IMR-90 (cell line): ENCODE measurements around the gene TEPSIN. TPM values are rescaled to one million over a fixed set of nuclear protein-coding genes. Genes with fewer than 3 reads are reported as not detected.

Experiments used
- ATAC-seq: fragments of 200-7000 bp; cut with Tn5 transposase; 2 replicates; pipeline ENCODE4 v1.9.1; 2020; ENCODE audit warnings: low read depth, mild to moderate bottlenecking, moderate library complexity
- BruUV-seq: library from RNA; stranded (reverse); fragments of 400-500 nt; replicated peaks from 2 replicates; lab custom pipeline; 2021; lab: Mats Ljungman, UMichigan
- CTCF ChIA-PET: fragments of 300-600 bp; formaldehyde crosslinking; extraction: SDS; loops from one replicate; lab custom pipeline; 2021; ENCODE audit warnings: antibody characterized with exemption; lab: Yijun Ruan, JAX
- POLR2A ChIA-PET: fragments of 300-600 bp; sonication (Branson Sonifier 250); formaldehyde crosslinking; loops from one replicate; lab custom pipeline; 2022; ENCODE audit warnings: antibody characterized with exemption; ENCODE audit not compliant: unreplicated experiment; lab: Charles Lee
- DNase-seq: peaks from one replicate; pipeline ENCODE4 v3.0.0; 2013
- H2AFZ ChIP-seq: replicated peaks from 2 replicates; pipeline ENCODE3; 2013; ENCODE audit warnings: low read length, mild to moderate bottlenecking; ENCODE audit not compliant: poor library complexity
- H2AK5ac ChIP-seq: 2 replicates; pipeline ENCODE4 v1.6.1; 2013; ENCODE audit warnings: low read depth, low read length, inconsistent platforms
- H2AK9ac ChIP-seq: replicated peaks from 2 replicates; pipeline ENCODE3; 2013; ENCODE audit warnings: mild to moderate bottlenecking, low read depth, low read length, moderate library complexity; ENCODE audit not compliant: poor library complexity
- H2BK120ac ChIP-seq: 2 replicates; pipeline ENCODE4 v1.6.1; 2013; ENCODE audit warnings: low read depth, low read length, inconsistent platforms
- H2BK15ac ChIP-seq: 3 replicates; pipeline ENCODE4 v1.6.1; 2013; ENCODE audit warnings: low read depth, low read length, inconsistent platforms
- H2BK20ac ChIP-seq: 2 replicates; pipeline ENCODE4 v1.6.1; 2013; ENCODE audit warnings: low read depth, mild to moderate bottlenecking, inconsistent platforms, low read length, moderate library complexity
- H2BK5ac ChIP-seq: 2 replicates; pipeline ENCODE4 v1.6.1; 2013; ENCODE audit warnings: mild to moderate bottlenecking, low read depth, low read length, inconsistent platforms; ENCODE audit not compliant: poor library complexity, severe bottlenecking
- H3K14ac ChIP-seq: replicated peaks from 2 replicates; pipeline ENCODE4 v1.6.1; 2013; ENCODE audit warnings: low read depth, low read length, inconsistent platforms
- H3K18ac ChIP-seq: 2 replicates; pipeline ENCODE4 v1.6.1; 2013; ENCODE audit warnings: low read depth, low read length, control low read depth
- H3K23ac ChIP-seq: 2 replicates; pipeline ENCODE4 v1.6.1; 2013; ENCODE audit warnings: low read depth, low read length, inconsistent platforms
- H3K27ac ChIP-seq: 2 replicates; pipeline ENCODE4 v1.5.1; 2013; ENCODE audit warnings: mild to moderate bottlenecking, control low read depth, low read length; ENCODE audit not compliant: insufficient read depth
- H3K27me3 ChIP-seq: 2 replicates; pipeline ENCODE4 v1.6.1; 2013; ENCODE audit warnings: low read length; ENCODE audit not compliant: control insufficient read depth, insufficient read depth
- H3K36me3 ChIP-seq: 2 replicates; pipeline ENCODE4 v1.6.1; 2013; ENCODE audit warnings: low read length, mixed read lengths; ENCODE audit not compliant: control insufficient read depth, insufficient read depth
- H3K4ac ChIP-seq: 2 replicates; pipeline ENCODE4 v1.6.1; 2013; ENCODE audit warnings: low read depth, low read length, inconsistent platforms
- H3K4me1 ChIP-seq: 2 replicates; pipeline ENCODE4 v1.6.1; 2013; ENCODE audit warnings: low read length, mixed read lengths; ENCODE audit not compliant: control insufficient read depth, insufficient read depth
- H3K4me2 ChIP-seq: 2 replicates; pipeline ENCODE4 v1.6.1; 2013; ENCODE audit warnings: low read depth, mild to moderate bottlenecking, control low read depth, low read length, moderate library complexity
- H3K4me3 ChIP-seq: 2 replicates; pipeline ENCODE4 v1.5.1; 2013; ENCODE audit warnings: low read depth, mild to moderate bottlenecking, control low read depth, low read length, moderate library complexity; ENCODE audit not compliant: insufficient read depth
- H3K56ac ChIP-seq: 2 replicates; pipeline ENCODE4 v1.6.1; 2013; ENCODE audit warnings: low read length, inconsistent platforms; ENCODE audit not compliant: insufficient read depth; ENCODE audit errors: extremely low read depth
- H3K79me1 ChIP-seq, 2 experiments: 2 replicates each; pipeline ENCODE4 v1.6.1; 2013; ENCODE audit warnings: low read length in 2 of 2, inconsistent platforms in 1 of 2, low read depth in 1 of 2
- H3K9ac ChIP-seq: 2 replicates; pipeline ENCODE4 v1.6.1; 2013; ENCODE audit warnings: low read depth, low read length, control low read depth
- H3K9me1 ChIP-seq: 2 replicates; pipeline ENCODE4 v1.6.1; 2013; ENCODE audit warnings: low read length, inconsistent platforms; ENCODE audit not compliant: insufficient read depth
- H3K9me3 ChIP-seq: 2 replicates; pipeline ENCODE4 v1.6.1; 2013; ENCODE audit warnings: low read length; ENCODE audit not compliant: control insufficient read depth, insufficient read depth
- H4K20me1 ChIP-seq: 2 replicates; pipeline ENCODE4 v1.6.1; 2013; ENCODE audit warnings: low read length, inconsistent platforms; ENCODE audit not compliant: insufficient read depth
- H4K5ac ChIP-seq: 2 replicates; pipeline ENCODE4 v1.6.1; 2013; ENCODE audit warnings: mild to moderate bottlenecking, low read depth, low read length, control low read depth
- H4K8ac ChIP-seq, 2 experiments: 2 replicates each; pipeline ENCODE4 v1.6.1; 2013; ENCODE audit warnings: low read depth in 2 of 2, low read length in 2 of 2, control low read depth in 1 of 2, inconsistent platforms in 1 of 2
- H4K91ac ChIP-seq: 2 replicates; pipeline ENCODE4 v1.6.1; 2013; ENCODE audit warnings: low read depth, low read length, inconsistent platforms; ENCODE audit not compliant: insufficient read depth
- BHLHE40 ChIP-seq: fragments of 150-350 bp; IDR thresholded peaks from 2 replicates; pipeline ENCODE4 v1.6.1; 2016; ENCODE audit warnings: mild to moderate bottlenecking, low read depth, low read length
- CEBPB ChIP-seq: IDR thresholded peaks from 2 replicates; pipeline ENCODE4 v1.6.1; 2012; ENCODE audit warnings: low read depth, low read length, improper control_type of control experiment
- CHD1 ChIP-seq: IDR thresholded peaks from 2 replicates; pipeline ENCODE4 v1.6.1; 2012; ENCODE audit warnings: low read depth, low read length, improper control_type of control experiment
- MAFK ChIP-seq: IDR thresholded peaks from 2 replicates; pipeline ENCODE4 v1.6.1; 2012; ENCODE audit warnings: low read depth, low read length, improper control_type of control experiment
- MAZ ChIP-seq: IDR thresholded peaks from 2 replicates; pipeline ENCODE4 v1.6.1; 2012; ENCODE audit warnings: low read depth, mild to moderate bottlenecking, low read length, improper control_type of control experiment, moderate library complexity, borderline replicate concordance
- MXI1 ChIP-seq: IDR thresholded peaks from 2 replicates; pipeline ENCODE4 v1.6.1; 2012; ENCODE audit warnings: low read depth, mild to moderate bottlenecking, low read length, moderate library complexity, borderline replicate concordance
- NFE2L2 ChIP-seq: fragments of 150-350 bp; IDR thresholded peaks from 2 replicates; pipeline ENCODE4 v1.6.1; 2016; ENCODE audit warnings: low read depth, mild to moderate bottlenecking, low read length
- POLR2A ChIP-seq: IDR thresholded peaks from 2 replicates; pipeline ENCODE4 v1.6.1; 2012; ENCODE audit warnings: mild to moderate bottlenecking, low read depth, low read length
- RAD21 ChIP-seq: IDR thresholded peaks from 2 replicates; pipeline ENCODE4 v1.6.1; 2012; ENCODE audit warnings: low read length, improper control_type of control experiment
- RCOR1 ChIP-seq: IDR thresholded peaks from 2 replicates; pipeline ENCODE4 v1.6.1; 2012; ENCODE audit warnings: mild to moderate bottlenecking, low read length, improper control_type of control experiment; ENCODE audit not compliant: insufficient replicate concordance
- SMC3 ChIP-seq: fragments of 150-350 bp; IDR thresholded peaks from 2 replicates; pipeline ENCODE4 v1.6.1; 2016; ENCODE audit warnings: low read depth, mild to moderate bottlenecking, antibody characterized with exemption, low read length, moderate library complexity
- WGBS, 2 experiments: methylation state at CpG; one replicate each; pipeline versions ENCODE4 v1.1.5 to v1.1.7; 2013; ENCODE audit warnings: missing lambda C conversion rate in 2 of 2; ENCODE audit not compliant: insufficient read length in 1 of 2; ENCODE audit errors: extremely low coverage in 2 of 2; 5-methylcytosine and 5-hydroxymethylcytosine counted together
- dilution Hi-C: fragments of 300-500 bp; cut with HindIII; formaldehyde crosslinking; loops from one replicate; pipeline ENCODE4 v1.14.3; 2018; ENCODE audit warnings: low sequenced_read_pairs; ENCODE audit not compliant: unreplicated experiment
- in situ Hi-C: fragments of 300-500 bp; cut with MboI; formaldehyde crosslinking; loops from 3 replicates; pipeline ENCODE4 v1.14.3; 2019; ENCODE audit warnings: low sequenced_read_pairs, inconsistent platforms, mixed read lengths
- intact Hi-C: fragments of 100-400 bp; cut with micrococcal nuclease; formaldehyde crosslinking; loops from 2 replicates; pipeline ENCODE4 v1.10.0; 2022
- polyA plus RNA-seq, 3 experiments: library from polyadenylated mRNA; depleted of rRNA; stranded (reverse); fragments of >200 nt; gene quantifications; 2 replicates each; pipeline ENCODE4 v1.2.3, GENCODE V29; 2012; ENCODE audit warnings: low replicate concordance in 1 of 3
- total RNA-seq: library from RNA; depleted of rRNA; stranded (reverse); fragments of >200 nt; gene quantifications from 2 replicates; pipeline ENCODE4 v1.2.3, GENCODE V29; 2012

Gene TEPSIN
- total and polyA plus RNA-seq, 2 of the 4 experiments (the other 2 are of a cell fraction) = 3.2 to 28.1 TPM

DNA sequence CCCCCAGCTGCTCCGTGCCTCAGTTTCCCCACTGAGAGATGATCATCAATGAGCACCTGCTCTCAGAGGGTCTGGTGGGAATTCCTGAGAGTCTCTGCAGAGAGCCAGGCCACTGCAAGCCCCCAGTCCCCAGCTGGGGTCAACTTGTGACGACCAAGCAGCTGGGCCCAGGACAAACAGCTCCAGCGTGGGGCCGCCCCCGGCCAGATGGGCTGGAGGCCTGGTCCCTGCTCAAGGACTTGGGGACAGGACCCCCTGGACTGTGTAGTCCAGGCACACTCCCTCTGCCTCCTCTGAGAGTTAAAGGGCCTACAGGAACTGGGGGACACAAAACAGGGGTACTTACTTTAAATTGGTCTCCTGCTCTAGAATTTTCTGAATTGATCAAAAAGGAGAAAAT lies 56.3 kb downstream of the TEPSIN start:
- H3K56ac ChIP-seq = no peak overlapping the region
- ATAC-seq (no peak), DNase-seq (no peak)
- no peak overlapping the region for H3K23ac ChIP-seq
- H3K4ac ChIP-seq = no peak overlapping the region
- H2AK5ac ChIP-seq = no peak overlapping the region
- H3K27me3 ChIP-seq = peaks cover 6% of the 10 kb centered on the region; the same call in 1 of the 2 replicates
- no peak overlapping the region for H4K91ac ChIP-seq
- no peak overlapping the region for H3K18ac ChIP-seq
- H4K8ac ChIP-seq = no peak overlapping the region
- intact Hi-C loops = no loop called here
- no peak overlapping the region for H4K5ac ChIP-seq
- H3K9me1 ChIP-seq = no peaks in the 10 kb centered on the region
- H2BK15ac ChIP-seq = no peak overlapping the region
- no peaks in the 10 kb centered on the region for H3K4me1 ChIP-seq
- H2BK120ac ChIP-seq = no peak overlapping the region
- no peak overlapping the region for H3K9ac ChIP-seq
- H3K4me2 ChIP-seq = no peak overlapping the region
- dilution Hi-C loops = no loop called here
- no peak overlapping the region for H2AFZ ChIP-seq
- CTCF ChIA-PET = no interaction called here
- H2BK20ac ChIP-seq = no peak overlapping the region
- WGBS, 2 experiments = 40% methylated on average over 1 of the region's 5 CpGs; no CpG with 5 or more reads in 1 of the 2 experiments
- no peak overlapping the region for H3K14ac ChIP-seq
- H3K9me3 ChIP-seq = no peaks in the 10 kb centered on the region
- POLR2A ChIA-PET = no interaction called here
- H3K4me3 ChIP-seq = no peak overlapping the region
- BruUV-seq = no TSS peak
- in situ Hi-C loops = no loop called here
- TF ChIP-seq CHD1 (no peak), CEBPB (no peak), SMC3 (no peak), NFE2L2 (no peak), RAD21 (no peak), POLR2A (no peak), MAZ (no peak), RCOR1 (no peak), MAFK (no peak), BHLHE40 (no peak), MXI1 (no peak)
- H4K20me1 ChIP-seq = no peaks in the 10 kb centered on the region
- H3K36me3 ChIP-seq = no peaks in the 10 kb centered on the region
- no peak overlapping the region for H2AK9ac ChIP-seq
- H2BK5ac ChIP-seq = no peak overlapping the region
- H3K27ac ChIP-seq = no peak overlapping the region
- no peaks in the 10 kb centered on the region for H3K79me1 ChIP-seq
